OCI-LY1 (cell line): ENCODE measurements around the gene SYNJ1.

Source experiments
- CTCF ChIP-seq: fragments of 200-600 bp; sonication (generic), shearing (Covaris generic); IDR thresholded peaks from 2 replicates; pipeline ENCODE4 v1.5.1; 2017; ENCODE audit warnings: mild to moderate bottlenecking, antibody characterized with exemption, low read length, moderate library complexity, mixed read lengths
- EZH2 ChIP-seq: fragments of 200-600 bp; sonication (generic), shearing (Covaris generic); IDR thresholded peaks from 2 replicates; pipeline ENCODE4 v1.8.0; 2017; ENCODE audit warnings: borderline replicate concordance, mixed run types, mild to moderate bottlenecking, antibody characterized with exemption, low read length, moderate library complexity, mixed read lengths

- TF ChIP-seq CTCF: no peak
- TF ChIP-seq EZH2: no peak
Measured at GRCh38 chr21:32770871-32771523, 43.2 kb upstream of the SYNJ1 start.
